A673 (cell line): ENCODE results near the gene DHX34. TPM values are rescaled to one million over a fixed set of nuclear protein-coding genes. Genes with fewer than 3 reads are reported as not detected.
"Not testable (repeated sequence)": the region's sequence is repeated elsewhere in the genome, so short reads cannot be mapped to it uniquely, and the experiment has no call there.

Experiments
- BruUV-seq: library from RNA; stranded (reverse); fragments of 400-500 nt; replicated peaks from 2 replicates; lab custom pipeline; 2021; lab: Mats Ljungman, UMichigan
- CTCF ChIA-PET: fragments of 300-600 bp; sonication (Branson Sonifier 250); formaldehyde crosslinking; loops from one replicate; lab custom pipeline; 2022; ENCODE audit warnings: antibody characterized with exemption; lab: Charles Lee
- POLR2A ChIA-PET: fragments of 300-600 bp; sonication (Branson Sonifier 250); formaldehyde crosslinking; loops from one replicate; lab custom pipeline; 2022; ENCODE audit warnings: antibody characterized with exemption; ENCODE audit not compliant: low non-redundant PET; lab: Charles Lee
- DNase-seq: peaks from one replicate; pipeline ENCODE4 v3.0.0-alpha.2; 2015; ENCODE audit warnings: low spot score
- H3K27ac ChIP-seq: fragments of 200-600 bp; sonication (generic); 2 replicates; pipeline ENCODE4 v1.5.1; 2016; ENCODE audit warnings: mixed run types, low read depth, mild to moderate bottlenecking, mixed read lengths, antibody characterized with exemption, low read length; ENCODE audit not compliant: poor library complexity, severe bottlenecking
- H3K27me3 ChIP-seq: fragments of 200-600 bp; sonication (generic); replicated peaks from 2 replicates; pipeline ENCODE4 v1.6.1; 2017; ENCODE audit warnings: mixed run types, low read depth, mild to moderate bottlenecking, mixed read lengths, antibody characterized with exemption, low read length; ENCODE audit not compliant: insufficient read depth, poor library complexity
- H3K36me3 ChIP-seq: fragments of 200-600 bp; sonication (generic); 2 replicates; pipeline ENCODE4 v1.6.1; 2016; ENCODE audit warnings: mixed run types, mild to moderate bottlenecking, mixed read lengths, antibody characterized with exemption, low read length; ENCODE audit not compliant: insufficient read depth, poor library complexity, severe bottlenecking
- H3K4me1 ChIP-seq: fragments of 200-600 bp; sonication (generic); 2 replicates; pipeline ENCODE4 v1.6.1; 2017; ENCODE audit warnings: mixed run types, mild to moderate bottlenecking, mixed read lengths, antibody characterized with exemption, low read length; ENCODE audit not compliant: insufficient read depth, poor library complexity, severe bottlenecking
- H3K4me3 ChIP-seq: fragments of 200-600 bp; sonication (generic); 2 replicates; pipeline ENCODE4 v1.5.1; 2016; ENCODE audit warnings: low read depth, mixed run types, mild to moderate bottlenecking, mixed read lengths, low read length; ENCODE audit not compliant: poor library complexity, severe bottlenecking
- H3K9me3 ChIP-seq: fragments of 200-600 bp; sonication (generic); 2 replicates; pipeline ENCODE4 v1.6.1; 2016; ENCODE audit warnings: mixed run types, low read depth, mild to moderate bottlenecking, mixed read lengths, antibody characterized with exemption, low read length; ENCODE audit not compliant: poor library complexity, severe bottlenecking
- EZH2 ChIP-seq: fragments of 200-600 bp; sonication (generic); IDR thresholded peaks from 2 replicates; pipeline ENCODE4 v1.6.1; 2017; ENCODE audit warnings: borderline replicate concordance, low read depth, mild to moderate bottlenecking, mixed read lengths, antibody characterized with exemption, low read length; ENCODE audit not compliant: poor library complexity, severe bottlenecking
- intact Hi-C: fragments of 100-400 bp; cut with micrococcal nuclease; formaldehyde crosslinking; loops from one replicate; pipeline ENCODE4 v1.10.0; 2022; ENCODE audit not compliant: unreplicated experiment
- total RNA-seq: library from RNA; stranded (reverse); gene quantifications from 2 replicates; pipeline ENCODE4 v1.2.3, GENCODE V29; 2021
- TF ChIP-seq, protein P1 (sequence below): fragments of 300-800, 200-600 bp; sonication (generic); conservative IDR thresholded peaks from 2 replicates; pipeline ENCODE4 v1.5.1; 2017; ENCODE audit warnings: low read depth, mild to moderate bottlenecking, antibody characterized with exemption, low read length, moderate library complexity, mixed read lengths

The DHX34 gene
- total RNA-seq, 1 experiment from 2014 or later: 29.6 TPM

DNA sequence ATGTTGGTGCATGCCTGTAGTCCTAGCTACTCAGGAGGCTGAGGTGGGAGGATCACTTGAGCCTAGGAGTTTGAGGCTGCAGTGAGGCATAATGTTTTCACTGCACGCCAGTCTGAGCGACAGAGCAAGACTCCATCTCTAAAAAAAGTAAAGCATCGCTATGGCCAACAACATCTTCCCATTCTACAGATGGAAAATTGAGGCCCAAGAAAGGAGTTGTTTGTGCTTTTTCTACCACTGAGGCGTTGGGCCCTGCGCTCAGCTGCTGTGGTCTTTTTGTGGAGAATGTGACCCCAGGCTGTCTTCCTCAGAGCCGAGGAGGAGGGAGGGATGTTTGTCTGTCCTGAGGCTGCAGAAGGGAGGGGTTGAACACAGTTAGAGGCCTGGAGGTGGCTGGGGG, 17.6 kb upstream of the DHX34 start:
- TF ChIP-seq EZH2: no peak
- TF ChIP-seq, protein P1, sequence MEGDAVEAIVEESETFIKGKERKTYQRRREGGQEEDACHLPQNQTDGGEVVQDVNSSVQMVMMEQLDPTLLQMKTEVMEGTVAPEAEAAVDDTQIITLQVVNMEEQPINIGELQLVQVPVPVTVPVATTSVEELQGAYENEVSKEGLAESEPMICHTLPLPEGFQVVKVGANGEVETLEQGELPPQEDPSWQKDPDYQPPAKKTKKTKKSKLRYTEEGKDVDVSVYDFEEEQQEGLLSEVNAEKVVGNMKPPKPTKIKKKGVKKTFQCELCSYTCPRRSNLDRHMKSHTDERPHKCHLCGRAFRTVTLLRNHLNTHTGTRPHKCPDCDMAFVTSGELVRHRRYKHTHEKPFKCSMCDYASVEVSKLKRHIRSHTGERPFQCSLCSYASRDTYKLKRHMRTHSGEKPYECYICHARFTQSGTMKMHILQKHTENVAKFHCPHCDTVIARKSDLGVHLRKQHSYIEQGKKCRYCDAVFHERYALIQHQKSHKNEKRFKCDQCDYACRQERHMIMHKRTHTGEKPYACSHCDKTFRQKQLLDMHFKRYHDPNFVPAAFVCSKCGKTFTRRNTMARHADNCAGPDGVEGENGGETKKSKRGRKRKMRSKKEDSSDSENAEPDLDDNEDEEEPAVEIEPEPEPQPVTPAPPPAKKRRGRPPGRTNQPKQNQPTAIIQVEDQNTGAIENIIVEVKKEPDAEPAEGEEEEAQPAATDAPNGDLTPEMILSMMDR: no peak
- Histone ChIP-seq H3K4me3 (no peak overlapping the region), H3K9me3 (no peaks in the 10 kb centered on the region), H3K36me3 (no peaks in the 10 kb centered on the region), H3K27me3 (no peaks in the 10 kb centered on the region), H3K27ac (no peak overlapping the region), H3K4me1 (no peaks in the 10 kb centered on the region)
- POLR2A ChIA-PET: no interaction called here
- BruUV-seq: no TSS peak
- intact Hi-C loops: no loop called here
- no peak for DNase-seq
- CTCF ChIA-PET: no interaction called here

DNA sequence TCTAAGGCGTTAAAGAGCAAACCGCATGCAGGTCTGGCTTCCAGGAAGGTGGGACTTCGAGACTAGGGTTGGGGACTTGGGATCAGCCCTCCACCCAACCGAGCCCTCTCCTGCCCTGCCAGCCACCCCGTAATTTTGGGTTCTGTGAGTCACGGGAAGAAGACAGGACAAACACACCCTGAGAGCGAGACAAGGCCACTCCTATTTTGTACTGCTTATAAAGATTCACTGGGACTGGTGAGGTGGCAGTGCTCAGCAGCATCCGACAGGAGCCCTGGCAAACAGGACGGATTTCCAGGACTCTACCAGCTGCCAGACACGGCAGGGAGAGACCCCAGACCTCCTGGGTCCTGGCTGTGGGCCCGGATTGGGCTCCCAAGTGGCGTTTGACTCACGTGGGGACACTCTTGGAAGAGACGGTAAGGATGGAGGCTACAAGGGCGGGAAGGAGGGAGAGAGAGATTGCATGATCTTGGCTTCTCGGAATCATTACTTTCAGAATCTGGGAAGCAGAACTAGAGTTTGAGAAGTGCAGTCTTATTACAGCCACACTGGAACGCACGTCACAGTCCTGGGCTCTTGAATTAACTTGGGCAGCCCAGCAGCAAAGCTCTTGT, 17.1 kb upstream of the DHX34 start, which contains the start of gene C5AR2:
C5AR2 (plus strand) TSS at position 245 of the 617 bp plus-strand sequence. CDS start 8,625 bp downstream, outside the sequence.
- no peaks in the 10 kb centered on the region for H3K9me3 ChIP-seq
- no peaks in the 10 kb centered on the region for H3K36me3 ChIP-seq
- H3K4me3 ChIP-seq: no peak within 1 kb of the TSS
- intact Hi-C loops: no loop called here
- no TSS peak for BruUV-seq
- no peak for DNase-seq
- no peak within 1 kb of the TSS for H3K27ac ChIP-seq
- no peaks in the 10 kb centered on the region for H3K4me1 ChIP-seq
- ChIA-PET POLR2A (no interaction called here), CTCF (no interaction called here)
- H3K27me3 ChIP-seq: no peaks in the 10 kb centered on the region
- no peak for TF ChIP-seq EZH2
- TF ChIP-seq, protein P1: no peak

DNA sequence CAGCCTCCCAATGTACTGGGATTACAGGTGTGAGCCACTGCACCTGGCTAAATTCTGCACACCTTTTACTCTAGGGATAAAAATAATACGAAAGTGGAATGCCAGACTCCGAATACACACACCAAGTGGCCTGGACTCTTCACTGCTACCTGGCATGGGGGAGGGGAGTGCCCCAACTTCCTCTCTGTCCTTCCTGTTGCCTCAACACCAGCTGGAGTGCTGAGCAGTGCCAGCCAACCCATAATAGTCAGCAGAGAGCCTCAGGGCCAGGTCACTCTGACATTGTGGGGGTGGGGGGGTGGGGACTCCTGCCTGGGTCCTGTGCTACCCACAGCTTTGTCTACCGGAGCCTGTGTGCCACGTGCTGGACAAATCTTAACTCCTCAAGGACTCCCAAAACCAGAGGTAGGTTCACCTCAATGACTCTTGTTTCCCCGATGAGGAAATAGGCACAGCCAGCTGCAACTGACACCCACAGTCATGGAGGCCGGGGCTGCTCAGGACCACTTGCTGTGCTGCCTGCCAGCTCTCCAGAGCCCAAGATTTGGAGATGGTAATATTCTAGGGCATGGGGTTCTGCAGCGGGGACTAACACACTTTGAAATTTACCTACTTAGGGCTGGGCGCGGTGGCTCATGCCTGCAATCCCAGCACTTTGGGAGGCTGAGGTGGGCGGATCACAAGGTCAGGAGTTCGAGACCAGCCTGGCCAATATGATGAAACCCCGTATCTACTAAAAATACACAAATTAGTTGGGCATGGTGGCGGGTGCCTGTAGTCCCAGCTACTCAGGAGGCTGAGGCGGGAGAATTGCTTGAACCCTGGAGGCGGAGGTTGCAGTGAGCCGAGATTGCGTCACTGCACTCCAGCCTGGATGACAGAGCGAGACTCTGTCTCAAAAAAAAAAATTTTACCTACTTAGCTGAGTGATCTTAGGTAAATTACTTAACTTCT, 12.1 kb upstream of the DHX34 start:
- DNase-seq: peak; percentile 15
- H3K27me3 ChIP-seq, H3K4me1 ChIP-seq, intact Hi-C loops, H3K9me3 ChIP-seq, H3K4me3 ChIP-seq, H3K36me3 ChIP-seq, POLR2A ChIA-PET, BruUV-seq, CTCF ChIA-PET, H3K27ac ChIP-seq: not testable (repeated sequence)
